HG03558 (cell line): ENCODE results near the gene ATXN7L1.

ENCODE experiments used
- ATAC-seq: cut with Tn5 transposase; IDR thresholded peaks from one replicate; pipeline ENCODE4 v1.9.1; 2021; ENCODE audit warnings: moderate number of reproducible peaks; ENCODE audit not compliant: unreplicated experiment; ENCODE audit errors: extremely low read depth

ATXN7L1 gene

DNA sequence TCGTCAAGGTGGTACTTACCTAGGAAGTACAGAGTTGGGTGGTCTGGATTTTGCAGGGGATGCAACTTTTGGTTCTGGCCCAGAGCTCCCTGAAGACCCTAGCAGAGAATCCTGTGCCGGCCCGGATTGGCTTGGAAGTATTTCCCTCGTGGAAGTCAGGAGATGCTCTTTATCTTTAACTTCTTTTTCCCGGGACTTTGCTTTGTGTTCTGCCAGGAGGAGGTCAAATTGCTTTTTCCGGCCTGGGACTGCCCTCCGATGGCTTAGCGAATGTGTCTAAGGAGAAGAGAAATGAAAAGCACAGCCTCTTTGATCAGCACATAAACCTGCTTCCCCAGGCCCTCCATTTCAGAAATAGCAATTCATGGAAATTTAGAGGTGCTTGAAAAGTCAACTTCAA lies 238.1 kb downstream of the ATXN7L1 start:
- no peak for ATAC-seq

DNA sequence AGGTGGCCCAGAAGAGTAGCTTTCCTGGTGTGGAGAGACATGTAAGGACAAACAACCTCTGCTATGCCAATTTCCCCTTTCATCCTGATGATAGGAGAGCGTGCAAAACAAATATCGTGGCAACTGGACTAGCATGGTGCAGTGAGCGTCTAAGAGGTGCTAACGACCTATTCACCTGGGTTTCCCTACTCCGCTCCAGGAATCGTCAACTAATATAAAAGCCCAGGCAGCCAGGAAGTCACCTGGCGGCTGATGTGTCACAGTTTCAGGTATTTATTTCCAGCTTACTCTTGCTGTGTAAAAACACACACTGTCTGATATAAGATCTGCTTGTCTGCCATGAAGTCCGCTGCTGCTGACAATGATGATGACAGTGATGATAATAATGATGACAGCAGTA lies 238.6 kb downstream of the ATXN7L1 start:
- ATAC-seq: no peak

DNA sequence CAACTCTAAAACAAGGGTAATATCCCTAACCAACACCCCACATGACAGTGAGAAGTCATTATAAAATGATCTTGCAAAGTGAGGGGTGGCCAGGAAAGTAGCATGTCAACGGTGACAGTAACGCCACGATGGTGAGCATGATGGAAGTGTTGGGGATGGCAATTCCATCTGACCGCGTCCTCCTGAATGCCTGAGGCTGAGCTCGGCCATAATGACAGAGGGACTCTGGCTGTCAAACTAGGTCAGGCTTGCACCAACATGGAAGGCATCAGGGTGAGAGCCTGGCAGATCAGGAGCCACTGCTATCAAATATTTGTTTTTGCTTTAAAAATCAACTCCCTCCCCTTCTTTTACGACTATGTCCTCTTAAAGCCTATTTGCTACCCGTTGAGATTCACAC lies 239.4 kb downstream of the ATXN7L1 start:
- ATAC-seq: no peak

DNA sequence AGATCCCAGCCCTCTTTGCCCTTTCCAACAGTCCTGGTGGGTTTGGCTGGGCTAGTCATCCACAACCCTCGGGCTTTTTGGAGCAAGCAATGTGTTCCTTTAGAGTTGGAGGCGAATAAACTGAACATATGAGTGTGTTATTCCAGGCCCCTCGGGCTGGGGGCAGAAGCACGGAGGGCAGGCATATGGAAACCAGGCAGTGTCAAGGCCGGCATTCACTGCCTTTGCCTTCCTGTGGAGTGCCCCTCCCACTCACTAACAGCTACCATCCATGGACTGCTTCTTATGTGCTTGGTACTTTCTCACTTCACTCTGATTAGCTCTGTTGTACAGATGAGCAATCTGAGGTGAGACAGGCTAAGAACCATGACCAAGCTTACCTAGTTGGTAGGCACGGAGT lies 241.2 kb downstream of the ATXN7L1 start:
- no peak for ATAC-seq

DNA sequence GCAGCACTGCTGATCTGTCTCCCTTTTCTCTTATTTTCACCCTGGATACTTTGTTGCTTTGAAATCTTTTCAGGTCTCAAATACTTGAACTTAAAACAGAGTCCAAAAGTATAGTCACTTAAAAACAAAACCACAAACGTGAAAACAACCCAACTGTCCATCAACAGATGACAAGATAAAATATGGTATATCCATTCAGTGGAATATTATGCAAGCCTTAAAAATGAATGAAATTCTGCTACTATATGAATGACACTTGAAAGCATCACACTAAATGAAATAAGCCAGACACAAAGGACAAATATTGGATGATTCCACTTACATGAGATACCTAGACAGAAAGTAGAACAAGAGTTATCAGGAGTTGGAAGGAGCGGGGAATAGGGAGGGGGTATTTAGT lies 250.4 kb downstream of the ATXN7L1 start:
- ATAC-seq: no peak

DNA sequence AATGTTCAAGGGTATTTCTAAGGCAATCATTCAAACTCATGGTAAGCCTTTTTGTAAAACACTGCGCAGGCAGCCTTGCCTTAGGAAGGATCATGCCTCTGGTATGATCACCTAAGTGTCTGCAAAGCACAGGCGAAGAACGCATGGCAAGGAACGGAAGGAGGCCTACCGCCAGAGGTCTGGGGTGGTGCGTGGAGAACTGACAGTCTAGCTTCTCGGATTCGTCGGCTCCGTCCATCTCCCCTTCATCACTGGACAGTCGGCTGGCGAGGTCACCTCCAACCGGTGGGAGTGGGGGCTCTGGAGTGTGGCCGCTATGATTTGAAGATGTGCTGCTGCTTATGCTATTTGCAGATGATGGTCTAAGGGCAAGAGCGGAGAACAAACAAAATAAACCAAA lies 252.5 kb downstream of the ATXN7L1 start:
- ATAC-seq: no peak

DNA sequence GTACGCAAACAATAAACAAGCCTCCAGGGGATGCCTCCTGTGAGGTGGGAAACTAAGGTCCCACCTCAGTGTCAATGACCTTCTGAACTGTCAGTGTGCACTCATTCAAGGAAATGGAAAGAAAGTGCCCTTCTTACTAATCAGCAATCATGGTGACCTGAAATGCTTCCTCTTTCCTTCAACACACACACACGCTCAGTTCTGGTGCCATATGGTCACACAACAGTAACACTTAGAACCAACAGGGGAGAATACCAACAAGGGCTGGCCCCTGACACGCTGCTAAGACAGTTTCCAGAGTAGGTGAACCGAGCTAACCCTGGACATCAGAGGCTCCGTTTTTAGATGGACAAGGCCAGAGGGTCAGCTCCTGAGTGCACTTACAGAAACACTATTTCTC lies 253.0 kb downstream of the ATXN7L1 start:
- ATAC-seq: no peak

DNA sequence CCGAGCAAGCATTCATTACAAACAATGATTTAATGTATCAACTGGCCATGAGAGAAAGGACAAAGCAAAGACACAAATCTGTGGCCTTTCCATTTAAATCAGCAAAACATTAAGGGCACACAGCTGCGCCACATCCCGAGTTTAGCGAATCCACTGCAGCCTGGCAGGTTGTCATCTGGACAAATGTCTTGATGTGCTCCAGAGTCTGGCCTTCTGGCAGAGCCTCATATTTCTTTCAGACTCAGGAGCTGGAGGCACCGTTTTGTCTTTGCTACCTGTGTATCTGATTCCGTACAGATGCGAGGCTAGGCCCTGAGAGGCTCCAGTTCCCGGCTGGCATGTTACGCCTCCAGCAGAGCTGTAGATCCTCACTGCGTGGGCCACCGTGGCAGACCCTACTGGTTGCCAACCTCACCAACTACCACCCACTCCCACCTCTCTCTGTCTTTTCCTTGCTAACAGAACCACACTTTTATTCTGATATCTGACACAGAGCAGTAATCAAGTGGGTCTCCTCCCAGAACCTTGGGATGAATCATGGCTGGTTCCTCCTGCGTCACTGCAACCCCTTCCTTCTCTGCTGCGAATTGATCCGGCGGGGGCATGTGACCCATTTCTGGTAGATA lies 254.2 kb downstream of the ATXN7L1 start:
- ATAC-seq: no peak

DNA sequence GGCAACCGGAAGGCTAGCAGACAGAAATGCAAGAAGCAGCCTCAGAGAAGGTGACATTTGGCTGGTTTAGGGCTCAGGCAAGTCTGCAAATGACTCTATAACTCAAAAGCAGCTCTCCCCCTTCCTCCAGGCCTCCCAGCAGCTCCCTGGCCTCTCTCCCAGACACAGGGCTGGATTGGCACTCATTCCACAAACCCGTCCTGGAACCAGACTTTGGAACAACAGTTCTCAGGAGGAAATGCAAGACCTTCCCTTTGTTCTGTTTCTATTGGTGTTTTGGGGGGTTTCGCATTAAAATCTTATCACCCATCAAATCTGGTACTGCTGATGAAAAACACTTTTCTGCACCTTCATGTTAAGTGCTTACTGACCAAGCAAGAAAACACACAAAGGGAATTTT lies 254.8 kb downstream of the ATXN7L1 start:
- no peak for ATAC-seq

DNA sequence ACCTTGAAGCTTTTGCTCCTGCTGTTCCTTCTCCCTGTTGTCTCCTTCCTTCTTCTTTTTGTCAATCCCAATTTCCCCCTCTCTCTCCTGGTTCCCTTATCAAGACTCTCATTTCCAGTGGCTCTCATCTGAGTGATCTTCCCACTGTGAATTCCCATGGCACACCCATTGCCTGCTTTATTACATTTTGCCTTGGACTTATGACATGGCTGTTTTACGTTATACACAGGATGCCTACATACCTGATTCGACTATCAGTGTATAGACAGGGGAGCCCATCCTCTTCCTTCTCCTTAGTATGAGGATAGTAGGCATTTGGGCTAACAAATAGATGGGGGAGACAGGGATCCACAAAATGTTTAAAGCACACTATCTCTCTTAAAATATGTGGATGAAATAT lies 255.2 kb downstream of the ATXN7L1 start:
- no peak for ATAC-seq

DNA sequence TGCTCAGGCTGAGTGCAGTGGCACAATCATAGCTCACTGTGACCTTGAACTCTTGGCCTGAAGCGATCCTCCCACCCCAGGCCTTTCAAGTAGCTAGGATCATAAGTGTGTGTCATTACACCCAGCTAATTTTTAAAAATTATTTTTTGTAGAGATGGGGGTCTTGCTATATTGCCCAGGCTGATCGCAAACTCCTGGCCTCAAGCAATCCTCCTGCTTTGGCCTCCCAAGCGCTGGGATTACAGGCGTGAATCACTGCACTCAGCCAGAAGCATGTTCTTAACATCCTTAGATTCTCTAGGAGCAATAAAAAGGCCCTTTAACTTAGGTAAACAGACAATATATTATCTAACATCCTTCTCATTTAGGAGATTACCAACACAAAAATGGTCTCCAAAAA lies 256.8 kb downstream of the ATXN7L1 start:
- ATAC-seq: no peak

DNA sequence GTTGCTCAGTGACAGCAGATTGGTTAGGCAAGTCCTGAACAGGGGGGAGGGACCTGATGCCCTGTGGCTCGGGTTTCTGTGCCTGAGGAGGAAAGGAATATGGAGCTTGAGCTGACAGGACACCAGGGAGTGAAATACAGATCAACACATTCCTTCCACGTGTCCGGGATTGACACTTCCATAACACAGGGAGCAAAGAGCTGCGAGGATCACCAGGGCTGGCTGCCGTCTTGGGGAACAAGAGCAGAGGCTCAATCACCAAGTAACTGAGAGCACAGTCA lies 258.4 kb downstream of the ATXN7L1 start:
- no peak for ATAC-seq

DNA sequence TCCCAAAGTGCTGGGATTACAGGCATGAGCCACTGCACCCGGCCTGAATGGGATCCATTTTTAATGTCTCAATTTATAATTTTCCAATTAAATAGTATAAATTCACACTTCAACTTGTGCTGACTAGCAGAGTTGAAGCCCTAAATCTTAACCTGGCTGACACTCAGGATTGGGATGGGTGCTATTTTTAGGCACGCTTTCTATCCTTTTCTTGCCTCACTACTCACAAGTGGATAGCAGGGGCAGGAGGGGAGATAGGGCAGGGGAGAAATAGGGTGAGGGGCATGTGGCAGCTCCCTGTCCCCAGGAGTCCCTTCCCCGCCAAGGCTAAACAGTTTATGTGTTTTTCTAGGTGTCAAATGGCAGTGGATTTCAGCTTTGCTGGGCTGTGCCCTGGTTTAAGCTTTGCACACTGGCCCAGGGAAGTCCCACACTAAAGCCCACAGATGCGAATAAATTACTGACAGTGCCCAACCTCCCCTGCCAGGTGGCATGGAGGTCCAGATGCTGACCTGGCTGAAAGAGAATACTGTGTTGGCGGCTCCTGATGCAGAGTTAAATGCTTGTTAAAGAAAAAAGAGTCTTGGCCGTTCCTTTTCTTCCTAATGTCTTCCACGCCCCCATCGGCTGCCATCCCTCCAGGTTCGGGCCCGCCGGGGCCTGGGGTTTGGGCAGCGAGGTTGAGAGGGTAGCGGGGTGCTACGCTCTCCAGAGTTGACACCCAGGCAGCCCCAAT lies 259.0 kb downstream of the ATXN7L1 start:
- no peak for ATAC-seq

DNA sequence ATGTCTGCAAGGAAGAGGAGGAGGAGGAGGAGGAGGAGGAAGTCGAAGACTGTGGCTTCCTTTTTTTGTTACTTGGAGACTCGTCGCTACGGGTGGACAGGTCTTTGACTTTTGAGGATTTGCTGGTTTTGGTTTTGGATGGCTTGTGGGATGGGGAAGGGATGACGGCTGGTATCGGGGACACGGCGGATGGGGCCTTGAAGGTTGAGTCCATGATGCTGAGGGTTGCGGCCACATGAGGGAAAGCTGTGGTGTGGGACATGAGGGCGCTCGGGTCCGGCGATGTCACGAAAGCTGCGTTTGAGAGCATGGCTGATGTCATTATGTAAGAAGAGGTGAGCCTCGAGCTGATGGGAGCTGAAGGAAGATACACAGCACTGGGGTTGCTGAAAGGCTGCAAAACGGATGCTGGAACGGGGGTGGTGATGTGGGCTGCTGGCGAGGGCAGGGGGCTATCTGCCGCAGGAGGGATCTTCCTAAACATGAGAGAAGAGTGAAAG lies 262.0 kb downstream of the ATXN7L1 start:
- ATAC-seq: no peak

DNA sequence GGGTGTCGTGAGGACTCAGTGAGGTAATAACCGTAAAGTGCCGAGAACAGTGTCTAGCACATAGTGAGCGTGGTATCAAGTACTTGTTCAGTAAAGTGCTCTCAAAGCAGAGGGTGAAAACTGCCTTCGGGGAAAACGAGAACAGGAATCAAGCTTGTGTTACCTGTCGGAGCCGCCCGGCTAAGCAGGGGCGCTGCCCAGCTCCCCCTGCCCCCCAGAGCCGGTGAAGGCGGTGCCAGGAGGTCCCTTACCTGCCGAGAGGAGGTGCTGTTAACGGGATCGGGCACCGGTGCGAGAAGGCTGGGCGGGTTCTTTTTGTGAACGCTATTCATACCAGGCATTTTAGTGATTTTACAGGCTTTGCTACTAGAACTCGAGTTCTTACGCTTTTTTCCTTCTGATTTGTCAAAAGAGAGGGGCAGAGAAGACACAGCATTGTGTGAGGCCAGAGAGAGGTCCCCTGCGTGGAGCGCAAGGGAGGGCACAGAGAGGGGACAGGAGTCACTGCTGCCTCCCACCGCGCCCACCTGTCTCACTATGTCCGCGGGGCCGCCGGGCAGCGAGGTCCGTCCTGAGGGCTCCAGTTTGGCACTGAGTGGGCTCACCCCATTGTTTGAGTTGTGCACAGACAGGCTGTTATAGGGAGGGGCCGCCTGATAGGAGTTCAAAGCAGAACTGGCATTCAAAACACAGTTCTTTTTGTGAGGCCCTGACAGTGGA lies 262.6 kb downstream of the ATXN7L1 start:
- ATAC-seq: no peak

DNA sequence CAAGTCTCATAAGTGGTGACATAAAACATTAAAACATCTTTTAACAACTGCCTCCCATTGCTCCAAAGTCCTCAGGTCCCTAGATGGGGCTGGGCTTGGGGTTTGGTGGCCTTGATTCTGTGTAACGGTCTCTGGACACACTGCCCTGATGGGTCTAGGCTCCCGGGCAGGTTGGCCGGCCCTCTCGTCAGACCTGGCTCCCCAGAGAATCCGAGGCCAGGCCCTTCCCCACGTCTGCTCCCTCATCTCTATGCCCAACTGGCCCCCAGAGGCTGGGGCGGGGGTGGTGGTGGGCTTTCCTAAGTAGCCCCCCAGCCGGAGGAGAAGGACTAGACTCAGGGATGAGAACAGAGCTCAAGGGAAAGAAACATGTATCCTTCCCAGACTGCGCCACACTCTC lies 263.6 kb downstream of the ATXN7L1 start:
- ATAC-seq: no peak

DNA sequence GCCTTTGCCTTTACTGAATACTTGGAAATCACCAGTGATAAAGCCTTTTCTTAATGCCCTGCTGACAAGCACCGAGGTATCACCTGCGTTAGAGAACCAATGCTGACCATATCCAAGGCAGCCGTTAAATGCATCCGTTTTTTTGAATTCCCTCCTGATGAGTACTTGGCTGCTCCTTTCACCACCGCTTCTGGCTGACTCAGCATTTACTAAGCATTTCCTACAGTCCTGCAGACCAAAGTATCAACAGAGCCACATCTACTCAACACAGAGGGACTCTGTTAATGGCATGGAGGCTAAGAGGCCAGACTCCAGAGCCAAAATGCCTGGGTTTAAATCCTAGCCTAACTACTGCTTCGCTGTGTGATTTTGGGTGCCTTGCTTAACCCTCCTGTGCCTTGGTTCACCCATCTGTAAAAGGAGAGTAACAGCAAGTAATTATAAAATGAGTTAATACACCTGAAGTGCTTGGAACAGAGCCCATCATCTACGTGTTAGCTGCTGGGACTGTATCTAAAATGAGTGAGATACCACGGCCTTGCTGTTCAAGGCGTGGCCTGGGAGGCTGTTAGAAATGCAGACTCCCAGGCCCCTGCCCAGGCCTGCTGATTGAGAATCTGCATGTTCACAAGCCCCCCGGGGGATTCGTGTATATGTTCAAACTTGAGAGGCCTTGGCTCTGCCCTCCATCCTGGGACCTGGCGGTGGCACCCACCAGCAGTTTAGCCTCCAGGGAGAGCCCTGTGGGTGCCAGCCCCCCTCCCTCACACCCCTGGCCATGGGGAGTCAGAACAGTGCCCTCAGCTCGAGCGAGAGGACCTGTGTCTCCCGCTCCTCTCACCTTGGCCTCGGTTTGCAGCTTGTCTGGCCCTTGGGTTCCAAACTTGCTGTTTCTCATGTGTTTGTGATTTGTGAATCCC lies 264.3 kb downstream of the ATXN7L1 start:
- ATAC-seq: no peak

DNA sequence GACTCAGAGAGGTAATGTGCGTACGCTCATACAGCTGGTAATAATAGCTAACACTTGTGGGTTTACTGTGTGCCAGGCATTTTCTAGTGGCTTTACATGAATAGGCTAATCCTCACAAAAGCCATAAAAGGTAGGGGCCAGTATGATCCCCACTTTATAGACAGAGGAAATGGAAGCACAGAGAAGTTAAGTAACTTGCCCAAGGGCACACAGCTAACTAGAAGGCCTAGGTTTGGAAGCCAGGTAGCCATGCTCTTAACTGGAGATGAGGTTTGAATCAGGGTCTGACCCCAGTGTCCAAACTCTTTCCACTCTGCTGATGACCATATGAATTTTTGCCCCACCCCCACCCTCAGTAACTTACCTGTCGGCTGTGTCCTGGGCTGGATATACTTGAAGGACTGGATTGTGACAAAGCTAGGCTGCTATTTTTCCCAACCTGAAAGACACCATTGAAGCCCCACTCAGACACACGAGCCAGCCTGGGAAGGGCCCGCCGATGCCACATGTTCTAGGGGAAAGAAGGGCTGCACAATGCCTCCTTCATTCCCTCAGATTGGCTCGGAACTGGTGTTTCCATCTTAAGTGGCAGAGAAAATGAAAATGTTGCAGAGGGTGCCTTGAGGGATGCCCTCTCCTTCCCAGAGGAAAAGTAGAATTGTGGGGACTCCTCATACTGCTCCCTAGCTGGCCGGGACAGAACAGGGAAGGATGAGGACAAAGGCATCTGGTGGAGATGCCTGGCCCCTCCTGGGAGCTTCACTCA lies 266.1 kb downstream of the ATXN7L1 start:
- no peak for ATAC-seq

DNA sequence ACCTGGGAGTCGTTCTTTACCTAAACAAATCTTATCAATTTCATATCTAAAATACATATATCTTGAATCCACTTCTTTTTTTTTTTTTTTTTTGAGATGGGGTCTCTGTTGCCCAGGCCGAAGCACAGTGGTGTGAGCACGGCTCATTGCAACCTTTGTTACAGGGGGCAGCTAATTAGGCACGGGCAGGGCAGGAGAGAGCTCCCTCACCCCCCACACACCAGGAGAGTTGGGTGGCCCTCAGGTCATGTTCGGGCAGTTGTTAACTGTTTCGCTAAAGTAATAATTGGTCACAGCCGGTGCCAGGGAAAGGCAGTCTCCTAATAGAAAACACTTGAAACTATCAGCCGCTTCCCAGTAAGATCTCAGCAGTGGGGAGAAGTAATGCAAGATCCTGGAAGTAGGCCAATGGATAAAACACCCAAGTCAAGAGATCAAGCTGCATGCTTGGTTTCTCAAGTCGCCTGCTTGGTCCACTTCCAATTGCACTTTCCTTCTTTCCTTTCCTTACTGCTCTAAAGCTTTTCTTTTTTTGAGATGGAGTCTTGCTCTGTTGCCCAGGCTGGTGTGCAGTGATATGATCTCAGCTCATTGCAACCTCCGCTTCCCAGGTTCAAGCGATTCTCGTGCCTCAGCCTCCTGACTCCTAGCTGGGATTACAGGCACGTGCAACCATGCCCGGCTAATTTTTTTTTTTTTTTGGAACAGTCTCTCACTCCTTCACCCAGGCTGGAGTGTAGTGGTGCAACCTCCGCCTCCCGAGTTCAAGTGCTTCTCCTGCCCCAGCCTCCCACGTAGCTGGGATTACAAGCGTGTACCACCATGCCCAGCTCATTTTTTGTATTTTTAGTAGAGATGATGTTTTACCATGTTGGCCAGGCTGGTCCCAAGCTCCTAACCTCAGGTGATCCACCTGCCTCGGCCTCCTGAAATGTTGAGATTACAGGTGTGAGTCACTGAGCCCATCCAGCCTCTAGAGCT lies 273.8 kb downstream of the ATXN7L1 start:
- ATAC-seq: no peak
